ACC112 (cell line): ENCODE measurements around the gene TPH2.

Source experiments
- H2AFZ ChIP-seq: fragments of 200-600 bp; sonication (generic); one replicate; pipeline ENCODE4 v1.6.0; 2017; ENCODE audit warnings: antibody characterized with exemption, low read length; ENCODE audit not compliant: unreplicated experiment
- H3K27ac ChIP-seq: fragments of 200-600 bp; sonication (generic); 2 replicates; pipeline ENCODE4 v1.5.1; 2014; ENCODE audit warnings: low read depth, mild to moderate bottlenecking, antibody characterized with exemption, low read length, moderate library complexity
- H3K27me3 ChIP-seq: fragments of 200-600 bp; sonication (generic); 2 replicates; pipeline ENCODE4 v1.6.1; 2014; ENCODE audit warnings: mild to moderate bottlenecking, antibody characterized with exemption, low read length, moderate library complexity, mixed read lengths; ENCODE audit not compliant: insufficient read depth
- H3K36me3 ChIP-seq: fragments of 200-600 bp; sonication (generic); 2 replicates; pipeline ENCODE4 v1.6.1; 2016; ENCODE audit warnings: mild to moderate bottlenecking, antibody characterized with exemption, low read length, moderate library complexity, mixed read lengths; ENCODE audit not compliant: insufficient read depth
- H3K4me1 ChIP-seq: fragments of 200-600 bp; sonication (generic); one replicate; pipeline ENCODE4 v1.6.1; 2016; ENCODE audit warnings: low read length, mixed read lengths; ENCODE audit not compliant: insufficient read depth, unreplicated experiment, control insufficient read depth
- H3K4me3 ChIP-seq: fragments of 200-600 bp; sonication (generic); 2 replicates; pipeline ENCODE4 v1.5.1; 2014; ENCODE audit warnings: mild to moderate bottlenecking, low read depth, low read length
- H3K79me2 ChIP-seq: fragments of 200-600 bp; sonication (generic); one replicate; pipeline ENCODE4 v1.6.0; 2016; ENCODE audit warnings: low read length; ENCODE audit not compliant: control insufficient read depth, unreplicated experiment, insufficient read depth

TPH2 gene

GRCh38 chr12:72071030-72071429, 132.4 kb downstream of the TPH2 start:
- no peaks in the 10 kb centered on the region for H3K27me3 ChIP-seq
- no peaks in the 10 kb centered on the region for H3K4me1 ChIP-seq
- H3K79me2 ChIP-seq, result no peaks in the 10 kb centered on the region

DNA sequence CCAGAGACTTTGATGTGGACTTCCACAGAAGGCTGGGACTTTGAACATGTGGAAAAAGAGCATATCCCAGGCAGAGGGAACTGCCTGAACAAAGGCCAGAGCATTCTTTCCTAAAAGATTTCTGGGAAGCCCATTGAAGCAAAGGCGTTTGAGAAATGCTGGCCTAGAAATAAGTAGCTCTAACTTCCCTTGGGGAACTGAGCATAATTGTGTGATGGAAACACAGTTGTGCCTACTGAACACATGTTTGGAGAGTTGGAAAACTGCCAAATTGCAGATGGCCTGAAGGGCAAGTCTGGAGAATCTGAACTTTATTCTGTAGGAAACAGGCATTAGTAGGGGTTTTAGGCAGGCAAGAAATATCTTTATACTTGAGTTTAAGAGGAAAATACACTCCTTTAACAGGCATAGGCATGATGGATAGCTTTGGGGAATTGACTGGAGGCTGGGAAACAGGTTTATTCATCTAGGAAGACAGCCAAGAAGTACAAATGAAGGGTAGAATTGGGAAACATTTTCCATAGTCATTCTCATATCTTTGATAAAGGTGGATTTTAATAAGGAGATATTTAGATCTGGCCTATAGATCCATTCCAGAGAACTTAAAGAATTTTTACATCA, 134.1 kb downstream of the TPH2 start:
- H2AFZ ChIP-seq, result no peak overlapping the region

More at GRCh38 chr12:72071030-72071429, 132.4 kb downstream of the TPH2 start:
- no peaks in the 10 kb centered on the region for H3K36me3 ChIP-seq
- H3K4me3 ChIP-seq, result no peak overlapping the region
- no peak overlapping the region for H2AFZ ChIP-seq
- H3K27ac ChIP-seq, result no peak overlapping the region

GRCh38 chr12:72074065-72074464, 135.4 kb downstream of the TPH2 start:
- Histone ChIP-seq H3K36me3 (no peaks in the 10 kb centered on the region), H3K27ac (no peak overlapping the region), H3K4me3 (no peak overlapping the region), H3K4me1 (no peaks in the 10 kb centered on the region), H3K27me3 (no peaks in the 10 kb centered on the region), H2AFZ (no peak overlapping the region), H3K79me2 (no peaks in the 10 kb centered on the region)

More for the DNA sequence above, 134.1 kb downstream of the TPH2 start:
- Histone ChIP-seq H3K27ac (no peak overlapping the region), H3K79me2 (no peaks in the 10 kb centered on the region), H3K4me1 (no peaks in the 10 kb centered on the region), H3K36me3 (no peaks in the 10 kb centered on the region), H3K4me3 (no peak overlapping the region), H3K27me3 (no peaks in the 10 kb centered on the region)

DNA sequence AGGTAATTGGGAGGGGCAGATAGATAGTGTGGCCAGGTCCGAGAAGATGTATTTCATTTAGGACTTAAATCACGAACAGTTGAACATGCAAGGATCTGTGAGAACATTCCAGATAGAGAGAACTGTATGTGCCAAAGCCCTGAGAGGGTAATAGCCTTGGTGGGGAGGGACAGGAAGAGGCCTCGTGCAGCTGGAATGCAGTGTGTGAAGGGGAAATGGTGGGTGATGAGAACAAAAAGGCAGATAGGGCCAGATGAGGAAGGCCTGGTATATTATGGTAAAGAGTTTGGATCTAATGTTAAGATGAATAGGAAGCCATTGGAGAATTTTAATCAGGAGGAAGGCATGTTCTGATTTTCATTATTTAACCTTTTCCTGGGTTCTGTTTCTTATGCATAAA, 136.3 kb downstream of the TPH2 start:
- H2AFZ ChIP-seq, result no peak overlapping the region
- no peaks in the 10 kb centered on the region for H3K79me2 ChIP-seq
- H3K4me1 ChIP-seq, result no peaks in the 10 kb centered on the region
- no peak overlapping the region for H3K4me3 ChIP-seq
- no peak overlapping the region for H3K27ac ChIP-seq
- no peaks in the 10 kb centered on the region for H3K36me3 ChIP-seq
- no peaks in the 10 kb centered on the region for H3K27me3 ChIP-seq

DNA sequence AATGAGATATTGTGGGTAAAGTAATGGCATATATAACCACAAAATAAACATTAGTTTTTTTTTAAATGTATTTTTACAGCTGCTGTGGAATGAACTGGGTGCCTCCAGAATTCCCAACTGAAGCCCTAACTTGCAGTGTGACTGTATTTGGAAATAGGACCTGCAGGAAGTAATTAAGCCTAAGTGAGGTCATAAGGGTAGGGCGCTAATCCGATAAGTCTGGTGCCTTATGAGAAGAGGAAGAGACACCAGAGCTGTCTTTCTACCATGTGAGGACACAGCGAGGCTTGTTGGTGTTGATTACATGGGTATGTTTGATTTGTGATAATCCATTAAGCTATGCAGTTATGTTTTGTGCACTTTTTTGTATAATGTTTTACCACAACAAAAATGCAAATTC, 136.8 kb downstream of the TPH2 start:
- Histone ChIP-seq H3K4me1 (no peaks in the 10 kb centered on the region), H3K79me2 (no peaks in the 10 kb centered on the region), H3K27me3 (no peaks in the 10 kb centered on the region), H3K4me3 (no peak overlapping the region), H3K36me3 (no peaks in the 10 kb centered on the region), H2AFZ (no peak overlapping the region), H3K27ac (no peak overlapping the region)

DNA sequence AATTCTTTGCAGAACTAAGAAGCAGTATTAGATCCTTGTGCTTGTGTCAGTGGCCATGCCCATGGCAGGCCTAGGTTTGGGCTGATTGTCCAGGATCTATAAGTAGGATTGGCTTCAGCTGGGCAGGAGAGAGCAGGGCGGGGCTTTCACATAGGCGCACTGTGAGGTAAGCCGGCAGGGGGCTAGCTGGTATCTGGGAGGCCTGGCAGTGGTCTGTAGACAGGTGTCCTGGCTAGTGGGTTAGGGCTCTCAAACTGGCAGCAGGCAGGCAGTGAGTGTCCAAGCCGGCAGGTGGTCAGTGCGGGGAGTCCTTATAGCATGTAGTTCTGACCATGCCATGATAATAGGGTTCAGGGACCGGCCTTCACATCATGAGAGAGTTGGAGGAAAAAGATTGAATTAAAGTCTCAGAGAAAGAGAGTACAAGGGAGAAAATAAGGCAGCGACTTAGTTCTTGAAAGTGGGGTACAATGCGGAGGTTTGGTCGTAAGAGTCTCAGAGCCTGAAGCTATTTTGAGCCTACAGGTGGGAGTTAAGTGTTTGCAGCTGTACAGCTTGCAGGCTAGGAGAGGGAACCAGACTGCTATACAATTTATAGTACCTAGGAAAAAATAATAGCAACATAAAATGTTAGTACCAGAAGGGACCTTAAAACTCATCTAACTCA, 137.4 kb downstream of the TPH2 start:
- H2AFZ ChIP-seq, result no peak overlapping the region
- no peaks in the 10 kb centered on the region for H3K36me3 ChIP-seq
- H3K79me2 ChIP-seq, result no peaks in the 10 kb centered on the region
- no peaks in the 10 kb centered on the region for H3K27me3 ChIP-seq
- H3K27ac ChIP-seq, result no peak overlapping the region
- H3K4me3 ChIP-seq, result no peak overlapping the region
- no peaks in the 10 kb centered on the region for H3K4me1 ChIP-seq

DNA sequence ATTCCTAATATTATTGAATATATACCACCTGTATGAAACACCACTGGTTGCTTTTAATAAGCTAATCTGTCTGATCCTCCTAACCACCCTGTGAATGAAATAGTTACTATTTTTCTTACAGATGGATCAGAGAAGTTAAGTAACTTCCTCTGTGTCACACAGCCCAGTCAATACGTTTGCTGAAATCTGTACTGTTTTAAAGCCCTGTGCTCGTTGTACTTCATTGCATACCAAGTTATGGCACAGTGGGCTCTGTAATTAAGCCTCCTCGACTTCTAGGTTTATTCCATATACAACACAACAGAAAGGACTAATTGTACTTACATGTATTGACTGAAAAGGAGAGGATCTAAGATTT, 137.9 kb downstream of the TPH2 start:
- Histone ChIP-seq H3K4me3 (no peak overlapping the region), H3K36me3 (no peaks in the 10 kb centered on the region), H3K27me3 (no peaks in the 10 kb centered on the region), H3K27ac (no peak overlapping the region), H2AFZ (no peak overlapping the region), H3K79me2 (no peaks in the 10 kb centered on the region), H3K4me1 (no peaks in the 10 kb centered on the region)

GRCh38 chr12:72077111-72077820, 138.6 kb downstream of the TPH2 start:
- no peak overlapping the region for H2AFZ ChIP-seq
- no peaks in the 10 kb centered on the region for H3K4me1 ChIP-seq
- no peak overlapping the region for H3K4me3 ChIP-seq
- H3K27me3 ChIP-seq, result no peaks in the 10 kb centered on the region
- H3K79me2 ChIP-seq, result no peaks in the 10 kb centered on the region
- no peak overlapping the region for H3K27ac ChIP-seq
- H3K36me3 ChIP-seq, result no peaks in the 10 kb centered on the region

DNA sequence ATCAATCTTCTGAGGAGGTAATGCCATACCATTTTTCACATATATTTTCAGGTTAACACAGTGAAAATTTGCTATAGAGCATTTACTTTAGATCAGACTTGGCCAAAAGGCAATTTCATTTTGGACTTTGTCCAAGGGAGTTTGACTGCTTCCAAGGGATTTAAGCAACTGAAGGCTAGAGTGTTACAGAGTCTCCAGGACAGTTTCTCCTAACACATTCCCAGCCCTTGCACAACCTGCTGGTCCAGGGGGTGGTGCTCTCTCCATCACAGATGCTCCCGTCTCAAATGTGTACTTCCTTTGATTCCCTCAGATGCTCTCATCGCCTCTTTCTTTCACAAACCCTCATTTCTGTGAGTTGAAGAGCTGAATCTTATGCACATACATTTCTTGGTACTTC, 143.1 kb downstream of the TPH2 start:
- Histone ChIP-seq H3K36me3 (no peaks in the 10 kb centered on the region), H3K27me3 (no peaks in the 10 kb centered on the region), H3K4me3 (no peak overlapping the region), H3K79me2 (no peaks in the 10 kb centered on the region), H3K4me1 (no peaks in the 10 kb centered on the region), H3K27ac (no peak overlapping the region), H2AFZ (no peak overlapping the region)
